Lower lobe of right lung (tissue), 2 donors: ENCODE results near the gene NCOA5. TPM values are rescaled to one million over a fixed set of nuclear protein-coding genes. Genes with fewer than 3 reads are reported as not detected.

Experiments
- ATAC-seq, 2 donors: fragments of 200-7000 bp; cut with Tn5 transposase; one replicate each; pipeline ENCODE4 v1.9.1; 2020 to 2022; ENCODE audit warnings: mild to moderate bottlenecking in 2 of 2, moderate library complexity in 2 of 2
- DNase-seq: peaks from one replicate; pipeline ENCODE4 v3.0.0-alpha.2; 2020
- H3K27ac ChIP-seq: fragments of 200-600 bp; one replicate; pipeline ENCODE4 v1.8.0; 2022
- H3K27me3 ChIP-seq: fragments of 200-600 bp; one replicate; pipeline ENCODE4 v1.8.0; 2022; ENCODE audit warnings: low read depth
- H3K36me3 ChIP-seq: fragments of 200-600 bp; one replicate; pipeline ENCODE4 v1.8.0; 2022; ENCODE audit warnings: mild to moderate bottlenecking
- H3K4me1 ChIP-seq: fragments of 200-600 bp; one replicate; pipeline ENCODE4 v1.8.0; 2022
- H3K4me3 ChIP-seq: fragments of 200-600 bp; one replicate; pipeline ENCODE4 v1.8.0; 2022; ENCODE audit warnings: mild to moderate bottlenecking
- H3K9me3 ChIP-seq: fragments of 200-600 bp; one replicate; pipeline ENCODE4 v1.8.0; 2022
- intact Hi-C: fragments of 100-400 bp; cut with DNase I; formaldehyde crosslinking; loops from one replicate; pipeline ENCODE4 v1.11.0; 2022
- total RNA-seq: library from RNA; stranded (reverse); fragmentation: NEBNext Ultra II Directional; extraction: Animal tissue kit (Norgen Biotek cat#: 25700); gene quantifications from one replicate; pipeline ENCODE4 v1.2.1, GENCODE V29; 2021
- TF ChIP-seq, protein P1 (sequence below): fragments of 200-600 bp; IDR thresholded peaks from one replicate; pipeline ENCODE4 v1.8.0; 2022; ENCODE audit warnings: antibody characterized with exemption, mild to moderate bottlenecking
- donor health status: DM: no; HTN: yes; CAD: no; lungs with severe emphysema.

Gene NCOA5
- total RNA-seq, 1 donor from 2014 or later: 29.4 TPM

- H3K4me1 ChIP-seq: no peaks in the 10 kb centered on the region
- no peak overlapping the region for H3K4me3 ChIP-seq
- DNase-seq: no peak
- TF ChIP-seq, protein P1, sequence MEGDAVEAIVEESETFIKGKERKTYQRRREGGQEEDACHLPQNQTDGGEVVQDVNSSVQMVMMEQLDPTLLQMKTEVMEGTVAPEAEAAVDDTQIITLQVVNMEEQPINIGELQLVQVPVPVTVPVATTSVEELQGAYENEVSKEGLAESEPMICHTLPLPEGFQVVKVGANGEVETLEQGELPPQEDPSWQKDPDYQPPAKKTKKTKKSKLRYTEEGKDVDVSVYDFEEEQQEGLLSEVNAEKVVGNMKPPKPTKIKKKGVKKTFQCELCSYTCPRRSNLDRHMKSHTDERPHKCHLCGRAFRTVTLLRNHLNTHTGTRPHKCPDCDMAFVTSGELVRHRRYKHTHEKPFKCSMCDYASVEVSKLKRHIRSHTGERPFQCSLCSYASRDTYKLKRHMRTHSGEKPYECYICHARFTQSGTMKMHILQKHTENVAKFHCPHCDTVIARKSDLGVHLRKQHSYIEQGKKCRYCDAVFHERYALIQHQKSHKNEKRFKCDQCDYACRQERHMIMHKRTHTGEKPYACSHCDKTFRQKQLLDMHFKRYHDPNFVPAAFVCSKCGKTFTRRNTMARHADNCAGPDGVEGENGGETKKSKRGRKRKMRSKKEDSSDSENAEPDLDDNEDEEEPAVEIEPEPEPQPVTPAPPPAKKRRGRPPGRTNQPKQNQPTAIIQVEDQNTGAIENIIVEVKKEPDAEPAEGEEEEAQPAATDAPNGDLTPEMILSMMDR: no peak
- H3K27ac ChIP-seq: no peak overlapping the region
- ATAC-seq: no peak
- no peaks in the 10 kb centered on the region for H3K9me3 ChIP-seq
- intact Hi-C loops: no loop called here
- H3K36me3 ChIP-seq: no peaks in the 10 kb centered on the region
- H3K27me3 ChIP-seq: peaks cover 87% of the 10 kb centered on the region
These were observed 58.7 kb downstream of the NCOA5 start for GRCh38 chr20:46031014-46031569.

DNA sequence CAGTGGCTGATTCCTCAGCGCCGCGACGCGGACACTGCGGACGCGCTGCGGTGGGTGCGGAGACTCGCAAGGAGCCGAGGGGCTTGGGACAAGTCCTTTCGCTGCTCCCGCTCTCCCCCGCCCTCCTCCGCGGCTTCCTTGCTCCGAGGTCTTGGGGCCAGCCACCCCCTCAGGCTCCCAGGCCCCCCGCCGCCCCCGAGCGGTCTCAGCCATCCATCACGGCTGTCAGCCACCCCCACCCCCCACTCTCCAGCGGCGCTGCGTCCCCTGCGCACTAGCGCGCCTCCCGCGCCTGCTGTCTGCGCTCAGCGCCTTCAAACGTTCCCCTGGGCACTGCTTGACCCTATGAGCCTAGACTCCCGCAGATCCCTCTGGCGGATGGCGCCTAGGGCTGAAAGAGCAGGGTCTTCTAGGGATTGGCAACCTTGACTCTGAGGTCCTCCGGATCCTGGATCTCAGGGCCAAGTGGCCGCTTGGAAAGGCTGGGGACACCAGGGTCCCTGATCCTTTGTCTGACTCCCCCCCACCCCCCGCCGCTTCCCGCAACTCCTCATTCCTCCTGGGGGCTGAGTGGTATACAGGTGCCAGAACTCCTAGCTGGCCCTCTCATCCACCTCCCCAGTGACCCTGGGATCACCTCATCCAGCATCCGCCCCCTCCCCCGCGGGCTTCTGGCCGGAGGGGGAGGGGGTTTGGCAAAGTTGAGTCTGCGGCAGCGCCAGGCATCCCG, 59.3 kb downstream of the NCOA5 start:
- Histone ChIP-seq H3K4me3 (no peak overlapping the region), H3K36me3 (no peaks in the 10 kb centered on the region), H3K4me1 (no peaks in the 10 kb centered on the region), H3K9me3 (no peaks in the 10 kb centered on the region), H3K27ac (no peak overlapping the region), H3K27me3 (peaks cover 94% of the 10 kb centered on the region)
- DNase-seq: no peak
- ATAC-seq: no peak
- intact Hi-C loops: no loop called here
- TF ChIP-seq, protein P1: no peak

- intact Hi-C loops: no loop called here
- Histone ChIP-seq H3K27me3 (peaks cover 82% of the 10 kb centered on the region), H3K36me3 (no peaks in the 10 kb centered on the region), H3K4me1 (no peaks in the 10 kb centered on the region), H3K27ac (no peak within 1 kb of the TSS), H3K9me3 (no peaks in the 10 kb centered on the region), H3K4me3 (no peak within 1 kb of the TSS)
- no peak for DNase-seq
- ATAC-seq: no peak
- TF ChIP-seq, protein P1: no peak
These were observed 60.9 kb downstream of the NCOA5 start, which contains the start of gene SLC12A5 for GRCh38 chr20:46028772-46029371. SLC12A5 (plus strand) TSS chr20:46029215; CDS start chr20:46029345, 130 bp downstream.

- no peaks in the 10 kb centered on the region for H3K9me3 ChIP-seq
- DNase-seq (no peak), ATAC-seq (no peak)
- H3K4me3 ChIP-seq: no peak overlapping the region
- no peaks in the 10 kb centered on the region for H3K4me1 ChIP-seq
- TF ChIP-seq, protein P1: no peak
- no peak overlapping the region for H3K27ac ChIP-seq
- intact Hi-C loops: no loop called here
- peaks cover 80% of the 10 kb centered on the region for H3K27me3 ChIP-seq
- no peaks in the 10 kb centered on the region for H3K36me3 ChIP-seq
These were observed 61.7 kb downstream of the NCOA5 start for GRCh38 chr20:46028110-46028509.

DNA sequence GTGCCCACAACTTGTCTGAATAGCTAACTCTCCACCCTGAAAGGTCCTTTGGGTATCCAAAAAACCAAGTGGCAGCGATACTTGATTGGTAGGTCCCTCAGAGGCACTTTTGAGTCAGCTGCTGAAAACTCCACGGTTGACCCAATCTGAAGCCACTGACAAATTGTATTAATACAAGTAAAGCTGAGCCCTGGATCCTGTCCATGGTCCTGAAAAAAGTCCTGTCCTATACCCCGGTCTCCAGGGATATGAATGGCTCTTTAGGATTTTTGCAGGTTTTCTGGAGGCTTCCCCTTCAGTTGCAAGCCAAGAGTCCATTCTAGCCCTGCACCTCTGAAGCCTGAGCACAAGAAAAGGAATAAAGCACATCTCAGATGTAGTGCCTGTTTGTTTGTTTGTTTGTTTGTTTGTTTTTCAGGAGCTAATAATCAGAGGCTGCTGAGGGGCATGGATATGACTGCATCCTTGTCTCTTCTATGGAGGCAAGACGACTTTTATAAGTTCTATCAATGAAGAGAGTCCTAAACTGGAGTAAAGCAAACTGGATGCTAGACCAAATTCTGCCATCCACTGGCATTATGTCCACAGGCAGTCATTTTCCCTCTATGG, 62.4 kb downstream of the NCOA5 start:
- H3K4me3 ChIP-seq: no peak overlapping the region
- H3K27me3 ChIP-seq: peaks cover 78% of the 10 kb centered on the region
- no peak overlapping the region for H3K27ac ChIP-seq
- intact Hi-C loops: no loop called here
- TF ChIP-seq, protein P1: no peak
- DNase-seq: no peak
- no peaks in the 10 kb centered on the region for H3K36me3 ChIP-seq
- ATAC-seq: no peak
- no peaks in the 10 kb centered on the region for H3K9me3 ChIP-seq
- H3K4me1 ChIP-seq: peaks cover 3% of the 10 kb centered on the region
